ENCODE data around the gene NPAS2.

NPAS2 gene

GRCh38 chr2:100823665-100824438 is 3.9 kb downstream of the NPAS2 start:
- DNase-seq, result no peak

DNA sequence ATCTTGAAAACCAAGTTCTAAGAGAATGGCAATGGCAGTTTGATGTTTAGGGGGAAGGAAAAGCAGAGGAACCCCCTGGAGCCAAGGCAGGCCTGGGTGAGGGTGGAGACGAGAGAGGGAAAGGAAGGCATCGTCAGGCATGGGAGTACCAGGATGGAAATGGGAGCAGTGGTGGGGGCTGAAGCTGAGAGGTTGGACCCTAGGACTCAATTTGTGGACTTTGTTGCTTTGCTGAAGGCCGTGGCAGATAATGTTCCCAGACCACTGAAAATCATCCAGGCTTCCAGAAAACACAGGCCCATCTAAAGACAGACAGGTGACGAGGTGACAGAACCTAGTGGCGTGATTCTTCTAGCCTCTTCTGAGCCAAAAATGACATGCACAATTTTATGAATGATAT is 4.9 kb downstream of the NPAS2 start:
- no peak for DNase-seq

DNA sequence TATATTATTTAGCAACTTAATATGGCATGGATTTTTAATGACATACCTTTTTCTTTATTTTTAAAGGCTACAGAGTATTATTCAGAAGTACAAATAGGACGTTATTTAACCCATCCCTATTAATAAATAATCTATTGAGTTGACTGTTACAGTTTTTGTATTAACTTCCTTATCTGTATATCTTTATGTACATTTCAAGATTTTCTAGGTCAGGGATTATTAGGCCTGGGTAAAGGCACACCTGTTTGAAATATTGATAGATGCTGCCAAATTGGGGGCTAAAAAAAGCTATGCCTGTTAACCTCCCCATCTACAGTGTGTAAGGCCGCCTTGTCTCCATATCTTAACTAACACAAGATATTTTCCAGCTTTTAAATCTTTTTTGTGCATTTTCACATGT is 6.6 kb downstream of the NPAS2 start:
- DNase-seq, result no peak

DNA sequence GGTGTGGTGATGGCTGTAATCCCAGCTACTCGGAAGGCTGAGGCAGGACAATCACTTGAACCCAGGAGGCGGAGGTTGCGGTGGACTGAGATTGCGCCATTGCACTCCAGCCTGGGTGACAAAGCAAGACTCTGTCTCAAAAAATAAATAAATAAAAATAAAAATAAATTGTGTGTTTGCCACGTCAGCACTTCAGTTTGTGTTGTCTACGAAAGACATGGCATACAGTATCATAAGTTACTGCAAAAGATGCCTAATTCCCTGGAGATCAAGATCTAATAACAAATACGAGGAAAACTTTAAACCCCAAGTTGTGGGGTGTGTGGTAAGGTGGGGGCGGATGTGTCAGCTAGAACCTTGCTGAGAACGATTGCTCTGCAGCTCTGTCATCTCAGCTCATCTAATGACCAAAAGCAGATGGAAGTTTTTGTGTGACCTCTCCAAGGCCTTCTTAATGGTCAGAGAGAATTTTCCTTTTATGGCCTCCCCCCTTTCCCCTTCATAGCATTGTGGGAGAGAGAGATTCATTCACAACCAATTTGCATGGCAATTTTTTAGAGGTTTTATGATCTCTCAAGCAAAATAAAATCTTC is 11.3 kb downstream of the NPAS2 start:
- no peak for DNase-seq

- no peak for DNase-seq
Observed at GRCh38 chr2:100831831-100832230, 11.9 kb downstream of the NPAS2 start.

DNA sequence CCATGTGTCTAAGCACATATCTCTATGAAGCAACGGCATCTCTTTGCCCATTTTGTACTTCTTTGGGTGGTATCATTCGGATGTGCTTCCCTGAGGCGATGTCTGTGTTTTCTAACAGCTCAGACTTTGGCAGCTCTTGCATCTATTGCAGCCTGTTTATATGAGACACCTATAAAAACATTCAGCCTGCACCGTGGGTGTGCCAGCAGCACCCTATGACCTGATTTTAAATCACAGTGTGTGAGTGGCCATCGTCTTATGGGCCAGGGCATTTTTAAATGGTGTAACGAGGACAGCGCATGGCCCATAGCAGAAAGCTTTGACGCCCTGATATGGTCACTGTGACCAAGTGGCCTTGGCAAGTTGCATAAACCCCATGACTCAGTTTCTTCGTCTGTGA is 12.9 kb downstream of the NPAS2 start:
- no peak for DNase-seq

GRCh38 chr2:100833331-100833730 is 13.4 kb downstream of the NPAS2 start:
- DNase-seq, result no peak

DNA sequence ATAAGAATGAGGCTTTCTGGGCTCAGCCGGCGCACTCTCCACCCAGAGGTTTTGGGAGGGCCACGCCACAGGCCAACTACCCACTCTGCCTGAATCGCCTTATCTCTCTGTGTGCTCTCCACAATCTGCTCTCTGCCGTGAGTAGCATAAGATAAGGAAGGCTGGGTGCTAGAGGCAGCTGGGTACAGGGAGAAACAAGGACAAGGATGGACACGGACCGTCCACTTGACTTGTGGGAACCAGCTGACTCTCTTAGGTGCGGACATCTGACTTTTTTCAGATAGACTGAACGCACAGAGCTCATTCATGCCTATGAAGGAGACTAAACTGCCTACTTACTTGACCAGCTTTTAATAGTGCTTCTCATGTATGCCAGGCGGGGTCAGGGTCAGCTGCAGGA is 14.3 kb downstream of the NPAS2 start:
- DNase-seq, result no peak

DNA sequence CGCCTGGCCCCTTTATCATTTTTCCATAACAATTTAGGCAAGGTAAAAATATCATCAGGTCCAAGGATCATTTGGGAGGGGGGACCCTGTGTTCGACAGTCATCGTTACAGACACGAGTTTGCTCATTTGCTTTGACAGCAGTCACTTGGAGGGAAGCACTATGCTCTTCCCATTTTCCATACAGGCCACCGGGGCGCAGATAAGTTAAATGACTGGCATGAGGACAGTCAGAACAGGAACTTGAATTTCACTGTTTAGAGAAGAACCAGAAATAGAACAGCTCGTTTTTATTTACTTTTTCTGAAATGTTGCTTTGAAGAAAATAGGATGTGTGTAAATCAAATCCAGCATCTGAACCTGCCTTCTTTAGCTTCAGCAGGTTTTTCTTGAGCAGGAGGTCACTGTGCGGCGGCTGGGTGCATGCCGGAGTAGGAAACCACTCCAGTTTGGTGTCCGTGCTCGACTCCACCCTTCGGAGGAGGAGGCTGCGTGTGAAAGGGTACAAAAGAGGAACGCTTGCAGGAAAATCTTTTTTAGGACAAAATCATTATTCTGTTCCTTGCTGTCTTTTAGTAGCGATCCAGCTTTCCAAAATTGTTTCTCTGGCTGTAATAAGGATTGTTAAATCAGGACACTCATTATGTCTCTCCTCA is 15.2 kb downstream of the NPAS2 start:
- no peak for DNase-seq

GRCh38 chr2:100840519-100840918 is 20.6 kb downstream of the NPAS2 start:
- DNase-seq, result no peak

DNA sequence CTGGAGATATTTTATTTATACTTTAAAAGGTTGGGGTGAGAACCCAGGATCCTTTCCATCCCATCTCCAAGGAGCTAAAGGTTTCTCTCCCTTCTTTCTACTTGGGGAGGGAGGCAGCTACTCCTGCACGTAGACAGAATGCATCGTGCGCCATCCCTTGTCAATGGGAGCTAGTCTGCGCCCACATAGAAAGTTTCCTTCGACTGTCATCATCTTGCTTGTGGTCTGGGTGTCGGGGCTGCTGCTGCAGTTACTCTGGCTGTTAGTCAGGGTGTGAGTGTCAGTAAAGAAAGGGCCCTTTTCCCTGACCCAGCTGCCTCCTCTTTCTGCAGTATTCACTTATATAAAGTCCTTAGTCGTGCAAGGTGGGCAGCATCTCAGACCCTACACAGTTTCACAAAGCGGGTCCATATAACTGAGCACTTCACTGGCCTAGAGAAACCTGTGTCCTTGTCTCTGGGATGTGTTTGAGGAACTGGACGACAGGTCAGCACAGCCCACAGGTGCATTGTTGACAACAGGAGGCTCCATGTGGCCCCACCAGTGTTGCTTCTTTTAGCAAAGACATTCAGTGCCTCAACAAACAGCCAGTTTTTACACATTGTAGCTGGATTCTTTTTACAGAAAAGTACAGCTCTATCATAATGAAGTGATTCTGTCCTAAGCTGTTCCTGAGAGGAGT is 22.4 kb downstream of the NPAS2 start:
- DNase-seq, result no peak

- no peak for DNase-seq
Observed at GRCh38 chr2:100844514-100844913, 24.6 kb downstream of the NPAS2 start.

- no peak for DNase-seq
Observed at GRCh38 chr2:100845141-100845991, 25.4 kb downstream of the NPAS2 start.

DNA sequence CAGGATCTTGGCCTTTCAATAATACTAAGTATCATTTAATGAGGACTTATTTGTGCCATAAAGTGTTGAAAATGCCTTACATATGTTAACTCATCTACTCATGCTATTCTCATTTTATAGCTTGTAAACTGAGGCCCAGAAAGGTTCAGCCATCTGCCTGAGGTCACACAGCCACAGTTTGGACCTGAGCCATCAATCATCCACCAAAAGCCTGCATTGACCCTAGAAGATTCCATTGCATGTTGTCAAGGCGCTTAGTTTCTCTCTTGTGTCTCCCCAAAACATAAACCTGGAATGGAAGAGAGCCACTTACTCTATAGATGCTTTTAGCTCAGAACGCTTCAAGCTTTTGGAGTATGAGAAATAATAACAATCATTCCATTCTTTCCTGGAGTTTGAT is 26.8 kb downstream of the NPAS2 start:
- DNase-seq, result no peak

DNA sequence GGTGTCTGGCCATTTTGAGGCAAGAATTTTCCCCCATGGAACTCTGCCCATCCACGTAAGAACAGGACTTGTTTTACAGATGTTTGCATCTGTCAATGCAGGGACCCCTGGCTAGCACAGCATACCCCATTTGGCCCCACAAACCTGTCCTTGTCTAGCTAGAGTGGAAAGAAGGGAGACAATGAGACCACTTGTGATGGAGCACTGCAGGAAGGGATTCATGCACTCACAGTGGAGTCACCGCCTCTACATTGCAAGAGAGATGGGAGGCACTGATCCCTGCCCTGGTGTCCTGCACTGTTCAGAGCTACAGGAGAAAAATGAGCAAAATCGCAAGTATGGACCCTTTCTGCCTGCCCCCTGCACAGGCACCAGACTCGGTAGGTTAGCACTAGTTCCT is 32.5 kb downstream of the NPAS2 start:
- DNase-seq, result no peak

- no peak for DNase-seq
Observed at GRCh38 chr2:100852999-100853908, 33.3 kb downstream of the NPAS2 start.

- DNase-seq, result no peak
Observed at GRCh38 chr2:100853909-100854810, 34.2 kb downstream of the NPAS2 start.

DNA sequence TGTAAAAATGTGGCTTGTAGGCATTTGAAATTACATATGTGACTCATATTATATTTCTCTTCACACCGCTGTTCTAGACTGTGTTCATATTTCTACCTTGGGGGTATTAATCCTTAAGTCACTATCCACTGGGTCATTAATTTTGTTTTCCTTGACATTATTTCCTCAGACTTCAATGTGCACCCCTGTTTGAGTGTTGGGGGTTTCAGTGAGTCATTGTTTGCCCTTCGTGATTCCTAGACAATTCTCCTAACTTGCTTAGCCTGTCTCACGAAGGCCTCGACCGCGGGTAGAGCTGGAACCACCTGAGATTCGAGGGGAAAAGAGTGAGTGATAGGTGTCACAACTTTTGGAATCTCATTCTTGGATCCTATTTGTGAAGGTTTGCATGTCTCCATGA is 35.1 kb downstream of the NPAS2 start:
- DNase-seq, result no peak

DNA sequence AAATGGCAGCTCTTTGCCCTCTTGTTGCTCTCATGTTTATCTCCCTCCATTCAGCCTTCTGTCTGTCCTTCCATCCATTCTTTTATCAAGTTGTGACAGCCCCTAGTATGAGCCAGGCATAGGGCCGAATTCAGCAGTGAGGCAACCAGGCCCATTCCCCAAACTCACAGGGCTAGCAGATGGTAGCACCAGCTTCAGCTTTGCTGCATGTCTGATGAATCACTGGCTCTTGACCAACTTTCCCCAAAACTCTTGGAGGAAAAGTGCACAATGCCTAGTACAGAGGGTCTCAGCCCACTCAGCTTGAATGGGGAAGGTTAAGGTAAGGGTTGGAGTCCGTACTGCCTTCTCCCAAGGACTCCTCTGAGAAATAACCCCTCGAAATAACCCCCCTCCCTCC is 35.7 kb downstream of the NPAS2 start:
- DNase-seq, result no peak

- no peak for DNase-seq
Observed at GRCh38 chr2:100856732-100857131, 36.8 kb downstream of the NPAS2 start.

GRCh38 chr2:100857341-100857740 is 37.4 kb downstream of the NPAS2 start:
- no peak for DNase-seq

Measured in activated T-cell treated with anti-CD3 and anti-CD28 coated beads for 4 hours (primary cell).